ENCODE data around the gene WDR1.

Gene WDR1

GRCh38 chr4:10032625-10033024 is 84.0 kb downstream of the WDR1 start:
- peak; percentile 84 for DNase-seq (ENCODE audit: low read depth)
- no peak for TF ChIP-seq CTCF (conservative IDR thresholded peaks at IDR 0.05; ENCODE audit: control insufficient read depth, insufficient read depth, low read depth, low read length)
- H3K4me3 ChIP-seq (ENCODE audit: control insufficient read depth, low read depth, low read length), result no peak overlapping the region

GRCh38 chr4:10031668-10032590 is 84.7 kb downstream of the WDR1 start:
- DNase-seq (ENCODE audit: low read depth), result no peak
- H3K4me3 ChIP-seq (ENCODE audit: control insufficient read depth, low read depth, low read length), result no peak overlapping the region
- TF ChIP-seq CTCF (conservative IDR thresholded peaks at IDR 0.05; ENCODE audit: control insufficient read depth, insufficient read depth, low read depth, low read length), result no peak

- DNase-seq (ENCODE audit: low read depth), result no peak
- TF ChIP-seq CTCF (conservative IDR thresholded peaks at IDR 0.05; ENCODE audit: control insufficient read depth, insufficient read depth, low read depth, low read length), result no peak
- H3K4me3 ChIP-seq (ENCODE audit: control insufficient read depth, low read depth, low read length), result no peak overlapping the region
Observed at GRCh38 chr4:10030972-10031667, 85.5 kb downstream of the WDR1 start.

- no peak for DNase-seq (ENCODE audit: low read depth)
- no peak for TF ChIP-seq CTCF (conservative IDR thresholded peaks at IDR 0.05; ENCODE audit: control insufficient read depth, insufficient read depth, low read depth, low read length)
- H3K4me3 ChIP-seq (ENCODE audit: control insufficient read depth, low read depth, low read length), result no peak overlapping the region
Observed at GRCh38 chr4:10029403-10029802, 87.2 kb downstream of the WDR1 start.

GRCh38 chr4:10028910-10029309 is 87.7 kb downstream of the WDR1 start:
- DNase-seq (ENCODE audit: low read depth), result peak; percentile 38
- no peak for TF ChIP-seq CTCF (conservative IDR thresholded peaks at IDR 0.05; ENCODE audit: control insufficient read depth, insufficient read depth, low read depth, low read length)
- H3K4me3 ChIP-seq (ENCODE audit: control insufficient read depth, low read depth, low read length), result no peak overlapping the region

- no peak for TF ChIP-seq CTCF (conservative IDR thresholded peaks at IDR 0.05; ENCODE audit: control insufficient read depth, insufficient read depth, low read depth, low read length)
- DNase-seq (ENCODE audit: low read depth), result no peak
- no peak overlapping the region for H3K4me3 ChIP-seq (ENCODE audit: control insufficient read depth, low read depth, low read length)
Observed at GRCh38 chr4:10026485-10026884, 90.1 kb downstream of the WDR1 start.
